GM19240 (cell line): ENCODE results near the gene ARL6IP4.

Experiments used
- DNase-seq: peaks from one replicate; pipeline ENCODE4 v3.0.0; 2011; ENCODE audit warnings: low spot score; ENCODE audit not compliant: insufficient read length

ARL6IP4 gene

DNA sequence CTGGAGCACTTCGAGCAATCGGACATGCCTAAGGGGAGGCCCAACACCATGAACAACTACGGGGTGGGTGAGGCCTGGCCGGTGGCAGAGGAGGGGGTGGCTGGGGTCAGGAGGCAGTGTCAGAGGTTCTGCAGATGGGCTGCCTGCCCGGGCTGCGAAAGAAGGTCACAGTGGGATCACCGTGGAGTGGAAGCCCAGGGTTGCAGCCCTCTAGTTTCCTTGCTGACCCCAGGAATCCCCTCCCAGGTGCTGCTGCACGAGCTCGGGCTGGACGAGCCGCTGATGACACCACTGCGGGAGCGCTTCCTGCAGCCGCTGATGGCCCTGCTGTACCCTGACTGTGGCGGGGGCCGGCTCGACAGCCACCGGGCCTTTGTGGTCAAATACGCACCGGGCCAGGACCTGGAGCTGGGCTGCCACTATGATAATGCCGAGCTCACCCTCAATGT lies 1.9 kb upstream of the ARL6IP4 start:
- no peak for DNase-seq

DNA sequence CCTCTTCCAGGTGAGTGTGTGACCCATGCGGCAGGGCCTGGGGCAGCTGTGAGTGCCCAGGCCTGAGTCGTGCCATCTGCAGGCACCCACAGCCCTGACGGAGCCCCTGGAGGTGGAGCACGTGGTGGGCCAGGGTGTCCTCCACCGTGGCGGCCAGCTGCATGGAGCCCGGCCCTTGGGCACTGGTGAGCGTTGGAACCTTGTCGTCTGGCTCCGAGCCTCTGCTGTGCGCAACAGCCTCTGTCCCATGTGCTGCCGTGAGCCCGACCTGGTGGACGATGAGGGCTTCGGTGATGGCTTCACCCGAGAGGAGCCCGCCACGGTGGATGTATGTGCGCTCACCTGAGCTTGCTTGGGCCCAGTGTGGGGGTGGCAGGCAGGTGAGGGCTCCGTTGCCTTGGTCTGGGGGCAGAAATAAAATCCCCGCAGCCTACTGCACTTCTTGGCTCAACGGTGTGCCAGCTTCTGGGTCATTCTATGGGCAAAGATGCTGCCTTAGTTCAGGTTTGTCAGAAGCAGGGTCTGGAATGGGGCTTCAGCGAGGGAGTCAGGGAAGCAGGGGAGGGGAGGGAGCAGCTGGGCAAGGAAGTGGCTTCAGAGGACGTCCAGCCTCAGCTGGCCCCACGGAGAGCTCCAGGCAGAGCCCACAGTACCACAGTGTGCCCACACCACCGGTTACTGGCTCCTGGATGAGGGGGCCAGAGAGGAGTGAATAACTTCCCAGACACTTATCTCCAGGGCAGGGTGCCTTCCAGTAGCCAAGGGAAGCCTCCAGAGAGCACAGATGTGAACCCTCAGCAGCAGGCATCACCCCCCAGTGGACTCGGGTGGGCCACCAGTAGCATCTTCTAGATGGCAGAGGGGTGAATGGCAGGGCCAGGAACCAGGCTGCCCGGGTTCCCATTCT lies 1.2 kb upstream of the ARL6IP4 start:
- no peak for DNase-seq

DNA sequence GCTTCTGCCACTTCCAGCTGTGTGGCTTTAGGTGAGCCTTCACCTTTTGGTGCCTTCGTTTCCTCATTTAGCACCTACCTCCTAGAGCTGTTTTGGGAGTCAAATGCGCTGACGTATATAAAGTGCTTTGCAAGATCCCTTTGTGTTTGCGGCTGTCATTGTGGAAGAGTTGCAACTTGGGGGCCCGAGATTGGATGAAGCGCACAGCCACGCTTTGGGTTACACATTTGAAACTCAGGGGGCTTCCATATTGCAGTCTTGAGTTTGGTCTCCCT lies 636 bp upstream of the ARL6IP4 start:
- no peak for DNase-seq

DNA sequence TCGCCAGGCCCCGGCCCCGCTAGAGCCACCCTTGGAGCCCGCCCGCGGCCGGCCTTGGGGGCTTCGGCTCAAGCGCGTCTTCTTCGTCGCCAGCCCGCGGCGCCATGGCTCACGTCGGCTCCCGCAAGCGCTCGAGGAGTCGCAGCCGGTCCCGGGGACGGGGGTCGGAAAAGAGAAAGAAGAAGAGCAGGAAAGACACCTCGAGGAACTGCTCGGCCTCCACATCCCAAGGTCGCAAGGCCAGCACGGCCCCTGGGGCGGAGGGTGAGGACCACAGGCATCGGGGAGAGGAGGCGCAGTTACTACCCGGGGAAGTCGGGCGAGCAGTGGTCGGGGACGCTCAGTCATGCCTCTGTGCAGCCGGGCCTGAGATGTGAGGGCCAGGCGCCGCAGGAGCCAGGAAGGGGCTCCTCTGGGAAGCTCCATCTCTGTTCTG lies 573 bp downstream of the ARL6IP4 start:
- no peak for DNase-seq

DNA sequence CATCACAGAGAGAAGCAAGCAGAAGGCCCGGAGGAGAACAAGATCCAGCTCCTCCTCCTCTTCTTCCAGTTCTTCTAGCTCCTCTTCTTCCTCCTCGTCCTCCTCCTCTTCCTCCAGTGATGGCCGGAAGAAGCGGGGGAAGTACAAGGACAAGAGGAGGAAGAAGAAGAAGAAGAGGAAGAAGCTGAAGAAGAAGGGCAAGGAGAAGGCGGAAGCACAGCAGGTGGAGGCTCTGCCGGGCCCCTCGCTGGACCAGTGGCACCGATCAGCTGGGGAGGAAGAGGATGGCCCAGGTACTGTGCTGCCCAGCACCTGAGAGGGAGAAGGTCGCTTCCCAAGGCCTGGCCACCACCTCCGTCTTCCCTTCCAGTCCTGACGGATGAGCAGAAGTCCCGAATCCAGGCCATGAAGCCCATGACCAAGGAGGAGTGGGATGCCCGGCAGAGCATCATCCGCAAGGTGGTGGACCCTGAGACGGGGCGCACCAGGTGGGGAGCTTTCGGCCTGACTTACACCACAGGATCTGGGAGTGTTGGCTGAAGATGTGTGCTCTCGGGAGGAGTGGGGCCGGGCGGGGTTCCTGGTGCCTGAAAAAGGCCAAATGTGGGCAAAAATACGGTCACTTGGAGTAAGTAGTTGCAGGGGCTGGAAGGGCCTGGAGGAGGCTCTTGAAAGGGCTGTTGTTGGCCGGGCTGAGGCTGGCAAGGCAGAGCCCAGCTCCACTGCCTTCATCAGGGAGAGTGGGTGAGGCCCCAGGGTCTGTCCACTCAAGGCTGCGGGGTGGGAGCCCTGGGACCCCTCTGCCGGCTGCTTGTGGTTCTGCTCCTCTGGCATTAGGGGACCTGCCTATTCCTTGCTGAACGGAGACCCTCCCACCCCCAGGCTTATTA lies 1.4 kb downstream of the ARL6IP4 start:
- no peak for DNase-seq

DNA sequence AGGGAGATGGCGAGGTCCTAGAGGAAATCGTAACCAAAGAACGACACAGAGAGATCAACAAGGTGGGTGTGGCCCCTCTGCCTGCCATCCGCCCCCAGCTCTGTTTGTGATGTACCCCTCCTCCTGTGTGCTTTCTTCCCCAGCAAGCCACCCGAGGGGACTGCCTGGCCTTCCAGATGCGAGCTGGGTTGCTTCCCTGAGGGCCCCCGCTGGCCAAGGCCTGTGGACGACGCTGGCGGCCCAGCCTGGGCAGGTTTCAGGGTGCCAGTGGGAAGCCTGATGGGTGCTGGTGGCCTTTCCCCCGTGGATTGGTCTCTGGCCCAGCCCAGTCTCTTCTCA lies 2.0 kb downstream of the ARL6IP4 start:
- no peak for DNase-seq

DNA sequence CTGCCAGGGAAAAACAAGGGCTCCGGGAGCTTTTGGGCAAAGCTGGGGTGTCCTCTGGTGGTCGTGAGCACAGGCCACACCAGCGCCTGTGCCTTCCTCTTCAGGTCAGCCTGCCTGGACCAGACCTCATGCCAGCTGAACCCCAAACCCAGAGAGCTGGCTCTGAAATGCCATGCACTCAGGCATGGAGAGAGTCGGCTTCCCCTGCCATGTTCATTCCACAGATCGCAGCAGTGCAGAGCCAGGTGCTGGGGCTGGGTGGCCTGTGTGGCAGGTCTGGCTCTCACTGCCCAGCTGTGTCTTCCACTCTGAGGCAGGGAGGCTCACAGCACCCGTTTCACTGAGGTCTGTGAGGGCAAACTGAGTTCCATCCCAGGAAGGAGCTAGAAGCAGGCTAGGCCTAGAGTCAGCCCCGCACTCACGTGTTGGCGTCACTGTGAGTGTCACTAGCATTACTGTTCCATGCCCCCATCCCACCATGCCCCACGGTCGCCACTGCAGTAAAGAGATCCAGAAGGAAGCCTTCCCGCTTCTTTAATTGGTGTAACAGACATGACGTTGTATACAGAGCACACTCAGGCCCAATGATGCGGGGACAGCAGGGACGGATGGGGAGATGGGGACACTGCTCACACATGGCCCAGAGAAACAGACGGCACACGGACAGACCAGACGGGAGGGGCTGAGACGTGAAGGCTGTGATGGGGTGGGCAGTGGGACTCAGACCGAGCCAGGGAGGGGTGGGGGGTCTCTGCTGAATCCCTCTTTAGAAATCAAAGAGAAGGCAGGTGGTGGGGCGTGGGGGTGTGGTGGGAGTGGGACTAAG lies 2.7 kb downstream of the ARL6IP4 start:
- no peak for DNase-seq

DNA sequence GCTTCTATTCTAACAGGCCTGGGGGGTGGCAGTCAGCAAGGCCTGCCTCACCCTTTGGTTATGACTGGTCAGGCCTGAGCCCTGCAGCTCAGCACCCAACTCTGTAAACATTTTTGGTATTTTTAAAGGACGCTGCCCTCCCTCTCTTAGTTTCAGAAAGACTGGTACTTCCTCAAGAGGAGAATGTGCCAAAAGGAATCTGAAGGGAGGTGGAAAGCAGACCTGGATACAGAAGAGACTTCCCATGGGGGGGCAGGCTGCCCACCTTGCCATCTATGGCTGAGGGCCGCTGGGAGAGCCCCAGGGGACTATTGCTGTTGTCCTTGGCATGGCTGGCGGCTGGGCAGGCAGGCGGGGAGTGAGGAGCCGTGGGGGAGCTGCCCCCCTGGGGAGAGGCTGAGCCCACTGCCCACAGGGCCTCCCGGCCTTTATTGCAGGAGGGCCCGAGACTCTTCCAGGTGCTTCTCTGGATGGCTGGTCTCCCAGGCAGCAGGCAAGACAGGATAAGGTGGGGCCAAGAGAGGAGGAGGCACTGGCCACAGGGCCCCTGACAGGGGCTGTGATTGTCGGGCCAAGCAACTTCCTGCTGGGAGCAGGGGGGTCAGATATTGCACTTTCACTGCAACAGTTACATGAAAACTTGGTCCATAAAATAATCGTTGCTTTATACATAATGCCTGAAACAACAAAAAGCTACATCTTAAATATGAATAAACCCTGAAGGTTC lies 3.5 kb downstream of the ARL6IP4 start:
- no peak for DNase-seq

DNA sequence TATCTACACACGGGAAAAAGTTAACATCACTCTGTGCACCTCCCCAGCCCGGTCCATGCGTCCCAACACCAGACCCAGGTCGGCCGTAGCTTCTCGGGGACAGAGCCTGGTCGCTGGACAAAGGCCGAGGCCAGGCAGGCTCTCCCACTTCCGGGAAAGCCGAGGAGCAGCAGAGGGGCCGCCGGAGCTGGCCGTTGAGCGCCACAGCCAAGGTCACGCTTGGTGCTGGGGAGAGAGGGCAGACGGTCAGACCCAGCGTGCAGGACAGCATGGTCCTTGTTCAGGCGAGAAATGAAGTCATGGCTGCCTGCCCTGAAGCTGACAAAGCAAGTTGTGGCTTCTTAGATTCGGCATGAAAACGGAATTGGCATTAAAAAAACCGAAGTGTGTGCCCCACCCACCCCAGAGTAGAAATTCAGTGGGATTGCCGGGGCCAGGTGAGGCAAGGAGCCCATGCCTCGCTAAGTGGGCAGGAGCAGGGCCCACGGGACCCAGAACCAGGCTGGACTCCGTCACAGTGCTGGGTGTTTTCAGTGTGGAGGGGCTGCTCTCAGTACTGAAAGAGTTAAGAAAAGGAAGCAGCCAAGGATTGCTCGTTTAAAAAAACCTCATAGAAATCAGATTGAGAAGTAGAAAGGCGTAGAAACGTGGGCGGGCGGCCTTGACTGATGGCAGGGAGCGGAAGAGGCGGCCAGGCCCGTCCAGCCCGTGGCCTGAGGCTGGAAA lies 4.3 kb downstream of the ARL6IP4 start:
- no peak for DNase-seq

DNA sequence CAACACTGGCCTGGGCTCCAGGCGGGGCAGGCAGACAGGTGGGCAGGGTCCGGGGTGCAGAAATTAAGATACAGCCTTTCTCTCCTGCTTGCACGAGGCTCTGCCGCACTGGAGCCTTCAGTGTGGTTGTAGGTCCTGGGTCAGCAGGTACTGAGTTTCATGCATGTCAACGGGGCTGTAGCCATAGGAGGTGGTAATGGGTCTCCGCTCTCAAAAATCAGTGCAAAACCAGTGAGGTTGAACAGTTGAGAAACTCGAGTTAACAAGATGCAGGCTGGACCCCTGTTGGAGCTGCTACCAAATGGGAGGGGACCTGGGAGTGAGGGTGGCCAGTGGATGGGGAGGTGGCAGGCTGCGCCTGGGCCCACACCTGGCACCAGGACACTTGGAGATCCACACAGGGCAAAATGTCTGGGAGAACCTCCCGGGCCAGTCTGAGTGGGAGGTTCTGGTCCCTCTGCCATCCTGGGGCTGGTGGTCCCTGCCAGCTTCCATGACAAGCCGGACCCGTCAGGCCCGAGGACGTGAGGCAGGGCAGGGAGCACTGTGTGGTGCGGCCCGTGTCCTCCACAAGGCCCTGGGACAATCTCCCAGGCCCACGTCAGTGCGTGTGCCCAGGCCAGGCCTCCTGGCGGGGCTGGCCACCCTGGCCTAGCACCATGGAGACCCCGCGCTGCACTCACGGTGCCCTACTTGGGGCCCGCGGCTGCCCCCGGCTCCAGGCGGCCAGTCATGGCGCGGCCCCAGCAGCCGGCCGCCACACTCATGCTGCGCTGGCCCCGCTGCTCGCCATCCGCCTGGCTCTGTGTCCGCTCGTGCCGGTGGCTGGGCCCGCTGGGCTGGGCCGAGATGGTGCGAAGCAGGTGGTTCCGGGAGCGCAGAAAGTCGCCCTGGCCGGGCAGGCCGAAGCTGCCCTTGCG lies 5.1 kb downstream of the ARL6IP4 start:
- DNase-seq, result no peak

DNA sequence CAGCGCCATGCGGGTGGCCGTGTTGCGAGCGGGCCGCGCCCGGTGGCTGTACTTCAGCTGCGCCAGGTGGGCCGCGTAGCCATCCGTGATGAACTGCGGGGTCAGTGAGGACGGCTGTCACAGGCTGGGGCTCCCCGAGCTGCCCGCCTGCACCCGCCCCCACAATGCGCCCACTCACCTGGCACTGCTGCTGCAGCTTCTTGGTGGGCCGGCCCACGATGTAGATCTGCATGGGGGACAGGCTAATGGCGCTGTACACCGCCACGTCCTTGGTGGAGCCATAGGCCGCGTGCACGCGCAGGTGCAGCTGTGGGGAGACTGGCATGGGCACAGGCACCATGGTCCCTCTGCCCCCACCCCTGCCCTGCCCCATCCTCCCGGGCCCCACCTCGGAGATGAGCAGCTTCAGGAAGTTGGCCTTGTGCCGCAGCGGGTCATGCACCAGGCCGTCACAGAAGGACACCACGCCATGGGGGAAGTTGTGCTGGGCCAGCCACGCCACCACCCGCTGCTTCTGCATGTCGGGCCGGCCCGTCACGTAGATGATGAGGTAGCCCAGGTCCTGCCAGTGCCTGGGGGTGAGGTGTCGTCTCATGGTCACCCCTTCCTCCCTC lies 5.9 kb downstream of the ARL6IP4 start:
- no peak for DNase-seq

DNA sequence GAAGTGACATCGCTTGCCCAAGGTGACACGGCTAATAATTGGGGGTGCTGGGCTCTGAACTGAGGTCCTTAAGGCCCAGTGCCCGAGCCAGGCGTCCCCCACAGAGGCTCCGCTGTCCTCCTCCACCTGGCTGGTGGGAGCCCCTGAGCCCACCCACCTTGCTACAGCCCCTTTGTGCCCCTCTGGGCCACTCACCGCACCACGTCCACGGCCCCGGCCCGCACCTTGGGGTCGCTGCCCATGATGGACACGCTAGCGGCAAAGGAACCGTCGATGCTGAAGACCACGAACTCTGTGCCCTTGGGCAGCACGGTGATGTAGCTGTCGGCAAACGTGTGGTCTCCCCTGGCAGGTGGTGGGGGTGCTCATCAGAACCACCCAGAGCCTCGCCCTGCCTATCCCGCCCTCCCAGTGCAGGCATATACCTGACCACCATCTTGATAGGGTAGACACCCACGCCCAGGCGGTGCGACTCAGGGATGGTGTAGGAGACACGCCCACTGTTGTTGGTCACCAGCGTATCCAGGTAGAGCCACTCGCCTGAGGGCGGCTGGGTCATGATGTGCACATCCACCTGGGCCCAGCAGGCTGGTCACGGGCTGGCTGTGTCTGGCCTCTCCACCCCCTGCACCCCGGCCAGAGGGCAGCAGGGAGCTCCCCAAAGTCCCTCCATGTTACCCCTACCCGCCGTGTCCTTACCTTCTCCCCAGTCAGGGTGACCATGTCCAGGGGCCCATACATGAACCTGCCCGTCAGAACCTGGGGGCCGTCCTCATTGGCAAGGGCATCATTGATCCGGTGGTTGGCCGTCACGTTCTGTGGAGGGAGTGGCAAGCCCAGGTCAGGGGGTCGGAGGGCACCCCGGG lies 6.8 kb downstream of the ARL6IP4 start:
- DNase-seq, result no peak

DNA sequence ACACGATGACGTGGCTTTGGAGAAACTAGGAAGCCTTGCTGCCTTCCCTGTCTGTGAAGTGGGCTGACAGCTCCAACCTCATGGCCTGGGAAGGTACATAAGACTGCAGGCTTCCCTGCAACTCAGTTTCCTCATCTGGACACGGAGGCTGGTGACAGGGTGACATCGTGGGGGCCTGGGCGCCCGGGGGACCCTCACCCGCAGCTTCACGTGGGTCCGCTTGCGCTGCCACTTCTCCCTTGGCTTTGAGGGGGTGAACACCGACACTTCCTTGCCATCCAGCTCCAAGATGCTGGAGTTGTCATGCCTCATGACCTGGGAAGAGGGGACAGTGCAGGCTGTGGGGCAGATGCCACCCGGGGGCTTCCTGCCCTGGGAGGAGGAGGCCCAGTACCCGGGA lies 7.6 kb downstream of the ARL6IP4 start:
- DNase-seq, result no peak

DNA sequence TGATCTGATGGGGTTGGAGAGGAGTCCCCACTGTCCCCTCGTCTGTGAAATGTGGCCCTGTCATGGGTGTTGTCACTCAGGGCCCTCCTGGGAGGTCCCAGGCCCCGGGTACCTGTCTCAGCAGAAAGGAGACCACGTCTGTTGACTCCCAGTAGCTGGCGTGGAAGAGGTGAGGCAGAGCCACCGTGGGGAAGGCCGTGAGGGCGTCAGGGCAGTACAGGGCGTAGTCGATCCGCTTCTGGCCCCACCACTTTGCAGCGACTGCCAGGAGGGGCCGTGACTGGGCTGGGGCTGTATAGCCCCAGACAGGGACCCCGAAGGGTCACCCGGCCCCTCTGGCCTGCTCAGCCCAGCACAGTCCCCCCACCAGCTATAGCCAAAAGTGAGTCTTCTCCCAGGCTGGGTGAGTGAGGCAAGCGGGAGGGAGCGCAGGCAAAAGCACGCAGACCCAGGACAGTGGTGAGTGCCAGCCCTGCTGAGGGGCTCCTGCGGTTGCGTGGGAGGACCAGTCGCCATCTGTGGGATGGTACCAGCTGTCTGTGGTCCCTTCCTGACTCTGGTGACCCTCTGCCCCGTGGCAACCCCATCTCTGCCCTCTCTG lies 8.2 kb downstream of the ARL6IP4 start:
- no peak for DNase-seq

DNA sequence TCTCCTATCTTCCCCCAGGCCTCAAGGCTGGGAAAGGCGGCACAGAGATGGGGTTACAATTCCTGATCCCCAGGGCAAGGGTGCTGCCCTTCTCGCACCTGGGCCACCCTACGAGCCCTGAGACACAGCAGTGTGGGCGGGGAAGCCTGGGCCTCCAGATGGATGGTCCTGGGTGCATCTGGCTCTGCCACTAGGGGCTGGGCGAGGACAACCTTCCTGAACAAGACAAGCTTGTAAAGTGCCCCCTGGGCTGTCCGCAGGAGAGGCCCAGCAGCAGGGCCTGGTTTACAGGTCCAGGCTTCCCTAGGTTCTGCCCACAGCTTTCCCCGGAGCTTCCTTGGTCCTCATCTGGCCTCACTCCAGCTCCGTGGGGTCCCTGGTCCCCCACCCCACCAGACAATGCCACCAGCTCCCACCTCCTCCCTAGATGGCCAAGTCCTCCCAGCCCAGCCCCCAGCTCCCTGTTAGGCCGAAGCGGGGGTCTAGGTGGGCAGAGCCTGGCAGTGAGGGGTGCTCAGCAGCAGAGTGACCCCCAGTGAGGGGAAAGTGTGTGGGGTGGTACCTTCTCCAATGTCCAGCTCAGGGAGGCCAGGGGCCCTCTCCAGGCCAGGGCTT lies 8.9 kb downstream of the ARL6IP4 start:
- DNase-seq, result no peak

DNA sequence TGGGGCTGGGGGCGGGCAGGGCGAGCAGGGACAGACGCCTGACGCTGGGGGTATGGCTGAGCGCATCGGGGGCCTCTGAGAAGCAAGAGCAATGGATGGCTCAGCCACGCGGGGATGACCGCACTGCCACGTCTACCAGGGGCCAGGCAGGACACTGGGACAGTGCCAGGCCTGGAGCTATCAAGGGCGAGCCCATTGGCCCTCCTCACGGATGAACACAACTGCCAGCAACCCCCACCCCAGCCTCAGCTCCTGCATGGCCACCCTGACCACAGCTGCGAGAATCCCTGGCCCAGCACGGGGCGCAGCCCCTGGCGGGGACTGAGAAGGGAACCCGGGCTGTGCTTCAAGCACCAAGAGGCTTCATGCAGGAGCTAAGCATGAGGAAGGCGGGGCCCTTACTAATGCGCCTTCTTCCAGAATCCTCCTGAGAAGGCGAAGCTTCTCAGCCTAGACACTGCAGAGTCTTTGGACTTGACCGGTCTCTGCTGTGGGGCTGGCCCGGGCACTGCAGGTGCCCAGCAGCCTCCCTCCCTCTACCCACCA lies 9.5 kb downstream of the ARL6IP4 start:
- DNase-seq, result no peak

DNA sequence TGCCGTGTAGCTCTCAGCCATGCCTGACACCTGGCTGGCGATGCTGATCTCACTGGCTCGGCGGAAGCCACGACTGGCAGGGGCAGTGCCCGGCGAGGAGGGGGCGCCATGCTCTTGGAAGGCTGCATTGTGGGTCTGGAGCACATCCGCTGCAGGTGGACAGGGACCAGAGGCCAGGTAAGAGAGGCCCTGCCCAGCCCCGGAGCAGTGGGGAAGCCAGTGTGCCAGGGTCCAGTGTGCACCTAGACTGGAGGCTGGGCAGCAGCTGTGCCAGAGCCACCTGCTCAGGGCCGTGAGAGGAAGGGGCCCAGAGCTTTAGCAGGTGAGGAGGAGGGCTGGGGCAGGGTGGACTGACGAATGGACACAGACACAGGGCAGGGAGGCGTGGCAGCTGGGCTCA lies 10.1 kb downstream of the ARL6IP4 start:
- no peak for DNase-seq
